OCI-LY1 (cell line): Measurements from ENCODE around the gene CT45A5.

ENCODE experiments used
- EZH2 ChIP-seq: fragments of 200-600 bp; sonication (generic), shearing (Covaris generic); IDR thresholded peaks from 2 replicates; pipeline ENCODE4 v1.8.0; 2017; ENCODE audit warnings: borderline replicate concordance, mixed run types, mild to moderate bottlenecking, antibody characterized with exemption, low read length, moderate library complexity, mixed read lengths
- TF ChIP-seq, protein P1 (sequence below): fragments of 200-600 bp; sonication (generic), shearing (Covaris generic); IDR thresholded peaks from 2 replicates; pipeline ENCODE4 v1.5.1; 2017; ENCODE audit warnings: mild to moderate bottlenecking, antibody characterized with exemption, low read length, moderate library complexity, mixed read lengths

DNA sequence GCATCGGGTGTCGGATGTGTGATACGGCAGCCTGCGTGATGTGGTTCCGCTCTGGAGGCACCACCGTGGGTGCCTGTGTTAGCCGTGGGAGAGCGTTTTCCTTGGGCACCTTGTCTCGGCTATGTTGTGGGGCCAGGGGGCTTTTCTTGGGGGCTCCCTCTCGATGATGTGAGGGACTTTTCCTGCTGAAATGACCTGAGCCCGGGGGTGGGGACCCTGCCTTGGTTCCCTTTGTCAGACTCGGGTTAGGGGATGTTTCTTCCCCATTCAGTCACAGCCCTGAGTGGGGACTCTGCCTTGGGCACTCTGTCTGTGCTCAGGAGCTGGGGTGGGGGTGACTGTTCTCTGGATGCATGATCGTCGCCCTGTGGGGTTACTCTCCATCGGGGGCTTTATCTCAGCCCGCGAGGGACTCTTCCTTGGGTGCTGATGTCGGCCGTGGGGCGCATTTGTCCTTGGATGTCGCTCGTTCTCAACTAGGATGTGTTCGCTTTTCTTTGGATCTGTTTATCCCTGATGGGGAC, 44.0 kb downstream of the CT45A5 start:
- TF ChIP-seq, protein P1, sequence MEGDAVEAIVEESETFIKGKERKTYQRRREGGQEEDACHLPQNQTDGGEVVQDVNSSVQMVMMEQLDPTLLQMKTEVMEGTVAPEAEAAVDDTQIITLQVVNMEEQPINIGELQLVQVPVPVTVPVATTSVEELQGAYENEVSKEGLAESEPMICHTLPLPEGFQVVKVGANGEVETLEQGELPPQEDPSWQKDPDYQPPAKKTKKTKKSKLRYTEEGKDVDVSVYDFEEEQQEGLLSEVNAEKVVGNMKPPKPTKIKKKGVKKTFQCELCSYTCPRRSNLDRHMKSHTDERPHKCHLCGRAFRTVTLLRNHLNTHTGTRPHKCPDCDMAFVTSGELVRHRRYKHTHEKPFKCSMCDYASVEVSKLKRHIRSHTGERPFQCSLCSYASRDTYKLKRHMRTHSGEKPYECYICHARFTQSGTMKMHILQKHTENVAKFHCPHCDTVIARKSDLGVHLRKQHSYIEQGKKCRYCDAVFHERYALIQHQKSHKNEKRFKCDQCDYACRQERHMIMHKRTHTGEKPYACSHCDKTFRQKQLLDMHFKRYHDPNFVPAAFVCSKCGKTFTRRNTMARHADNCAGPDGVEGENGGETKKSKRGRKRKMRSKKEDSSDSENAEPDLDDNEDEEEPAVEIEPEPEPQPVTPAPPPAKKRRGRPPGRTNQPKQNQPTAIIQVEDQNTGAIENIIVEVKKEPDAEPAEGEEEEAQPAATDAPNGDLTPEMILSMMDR, result no peak
- TF ChIP-seq EZH2, result no peak
